Renal cortex interstitium (tissue), 15 donors: Measurements from ENCODE around the gene ANKRD30BL. TPM values are rescaled to one million over a fixed set of nuclear protein-coding genes. Genes with fewer than 3 reads are reported as not detected.
"Not testable (repeated sequence)": the region's sequence is repeated elsewhere in the genome, so short reads cannot be mapped to it uniquely, and the experiment has no call there.

Experiments
- DNase-seq, 11 donors: peaks; one replicate each; pipeline ENCODE4 v3.0.0-alpha.2; 2013; ENCODE audit warnings: low read depth in 9 of 11, low spot score in 4 of 11; ENCODE audit errors: extremely low read depth in 1 of 11
- long read RNA-seq, 16 experiments: transcript quantifications; one replicate each; lab custom pipeline, GENCODE V29; 2026
- polyA plus RNA-seq, 3 donors: library from polyadenylated mRNA; unstranded; fragments of 120-200 nt; gene quantifications; one replicate each; pipeline ENCODE4 v1.2.1, GENCODE V29; 2013; ENCODE audit not compliant: insufficient read length in 3 of 3

ANKRD30BL gene, protein sequence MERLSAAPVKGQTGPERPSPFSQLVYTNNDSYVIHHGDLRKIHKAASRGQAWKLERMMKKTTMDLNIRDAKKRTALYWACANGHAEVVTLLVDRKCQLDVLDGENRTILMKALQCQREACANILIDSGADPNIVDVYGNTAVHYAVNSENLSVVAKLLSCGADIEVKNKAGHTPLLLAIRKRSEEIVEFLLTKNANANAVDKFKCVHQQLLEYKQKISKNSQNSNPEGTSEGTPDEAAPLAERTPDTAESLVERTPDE
- 1 to 10 TPM in 1 of 3 donors, under 1 TPM in 2; 0.56 to 1.2 (median 0.56) TPM for polyA plus RNA-seq
- long read RNA-seq, donor 1, result 0 reads
- long read RNA-seq, donor 2, result 0 reads
- long read RNA-seq, donor 3, result 0 reads
- long read RNA-seq, donor 4, result 0 reads
- long read RNA-seq, donor 5, result 0 reads
- long read RNA-seq, donor 6, result 0 reads
- long read RNA-seq, donor 7, result 0 reads
- long read RNA-seq, donor 8, result 0 reads
- long read RNA-seq, donor 9, result 0 reads
- long read RNA-seq, donor 10, result 0 reads
- long read RNA-seq, donor 11, result 0 reads
- long read RNA-seq, donor 12, result 0 reads
- long read RNA-seq, donor 13, result 0 reads
- long read RNA-seq, donor 14, result 0 reads
- long read RNA-seq, donor 15, result 0 reads
- long read RNA-seq, donor 16, result 0 reads

DNA sequence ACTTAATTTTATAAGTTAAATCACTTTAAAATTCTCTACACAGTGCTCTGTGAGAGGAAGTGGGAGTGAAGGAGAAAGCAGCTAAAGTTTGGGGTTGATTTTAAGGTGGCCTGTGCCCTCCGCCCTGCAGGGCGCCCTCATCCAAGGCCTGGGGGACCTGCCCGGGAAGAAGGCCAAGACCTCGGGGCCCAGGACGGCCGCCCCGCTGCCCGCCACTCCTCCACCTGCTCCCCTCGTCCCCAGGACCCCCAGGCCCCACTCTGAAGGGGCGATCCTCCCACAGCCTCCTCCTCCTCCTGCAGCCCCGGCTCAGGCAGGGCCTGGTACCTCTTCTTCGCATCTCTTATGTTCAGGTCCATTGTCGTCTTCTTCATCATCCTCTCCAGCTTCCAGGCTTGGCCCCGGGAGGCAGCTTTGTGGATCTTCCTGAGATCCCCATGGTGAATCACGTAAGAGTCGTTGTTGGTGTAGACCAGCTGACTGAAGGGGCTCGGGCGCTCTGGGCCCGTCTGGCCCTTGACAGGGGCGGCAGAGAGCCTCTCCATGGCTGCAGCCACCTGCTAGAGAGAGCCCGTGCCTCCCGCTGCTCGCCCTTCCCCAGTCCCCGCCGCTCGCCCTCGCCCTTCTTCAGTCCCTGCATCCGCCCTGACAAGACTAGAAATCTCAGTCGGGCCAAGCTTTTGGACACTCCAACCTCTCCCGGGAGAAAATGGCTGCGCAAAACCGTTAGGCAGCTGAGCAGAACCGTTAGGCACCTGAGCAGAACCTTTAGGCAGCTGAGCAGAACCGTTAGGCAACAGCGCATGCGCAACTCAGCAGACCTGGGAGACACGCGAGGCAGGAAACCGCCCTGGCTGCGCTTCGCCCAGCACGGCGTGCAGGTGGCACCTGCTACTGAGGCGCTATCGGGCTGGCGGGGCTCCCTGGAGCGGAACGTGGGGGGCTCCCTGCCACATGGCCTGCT, at the start of gene ANKRD30BL:
Gene ANKRD30BL (minus strand): TSS at position 792 of the 964 bp plus-strand sequence. CDS start 247 bp downstream, at position 545.
- not testable (repeated sequence) for DNase-seq

DNA sequence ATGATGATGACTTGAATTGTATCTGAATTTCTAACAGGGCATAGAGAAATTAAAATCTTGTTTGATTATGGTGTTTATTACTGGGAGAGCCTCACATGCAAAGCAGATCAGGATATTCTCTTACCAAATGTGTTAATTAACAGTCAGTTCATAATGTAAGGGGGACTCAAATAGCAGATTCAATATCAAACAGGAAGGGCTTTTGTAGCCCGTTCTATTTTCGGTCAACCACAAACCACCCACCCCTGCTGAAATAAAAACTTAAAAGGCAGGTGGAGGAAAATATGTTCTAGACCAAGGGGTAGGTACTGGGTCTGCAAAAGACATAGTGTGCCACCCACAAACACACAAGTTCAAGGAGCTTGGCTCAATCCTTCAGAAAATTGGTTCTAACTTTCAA, 41.1 kb upstream of the ANKRD30BL start:
- DNase-seq, result not testable (repeated sequence)

DNA sequence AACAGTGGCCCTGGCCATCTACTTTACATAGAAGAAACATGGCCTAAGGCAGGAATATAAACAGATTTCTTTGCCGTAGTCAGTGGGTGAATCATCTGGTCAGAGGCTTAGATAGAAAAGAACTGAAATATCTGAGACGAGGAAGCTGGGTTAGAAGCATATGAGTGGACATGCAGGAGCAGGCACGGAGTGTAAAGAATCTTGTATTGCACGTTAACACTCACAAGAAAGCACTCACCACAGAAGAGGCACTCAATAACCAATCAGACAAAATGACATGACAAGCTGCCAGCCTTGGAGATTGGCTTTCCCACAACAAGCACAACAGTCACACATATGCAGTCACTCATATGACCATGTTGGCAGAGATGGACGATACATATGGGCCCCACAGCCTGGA, 31.1 kb upstream of the ANKRD30BL start:
- DNase-seq, result not testable (repeated sequence)

DNA sequence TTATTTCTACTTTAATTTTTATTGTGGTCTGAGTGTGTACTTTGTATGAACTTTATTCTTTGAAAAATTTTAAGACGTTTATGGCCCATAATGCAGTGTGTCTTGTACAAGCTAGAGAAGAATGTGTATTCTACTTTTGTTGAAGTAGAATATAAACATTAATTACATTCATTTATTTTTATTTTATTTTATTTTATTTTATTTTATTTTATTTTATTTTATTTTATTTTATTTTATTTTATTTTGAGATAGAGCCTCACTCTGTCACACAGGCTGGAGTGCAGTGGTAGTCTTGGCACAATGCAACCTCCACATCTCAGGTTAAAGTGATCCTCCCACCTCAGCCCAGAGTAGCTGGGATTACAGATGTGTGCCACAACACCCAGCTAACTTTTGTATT, 5.3 kb upstream of the ANKRD30BL start:
- not testable (repeated sequence) for DNase-seq

DNA sequence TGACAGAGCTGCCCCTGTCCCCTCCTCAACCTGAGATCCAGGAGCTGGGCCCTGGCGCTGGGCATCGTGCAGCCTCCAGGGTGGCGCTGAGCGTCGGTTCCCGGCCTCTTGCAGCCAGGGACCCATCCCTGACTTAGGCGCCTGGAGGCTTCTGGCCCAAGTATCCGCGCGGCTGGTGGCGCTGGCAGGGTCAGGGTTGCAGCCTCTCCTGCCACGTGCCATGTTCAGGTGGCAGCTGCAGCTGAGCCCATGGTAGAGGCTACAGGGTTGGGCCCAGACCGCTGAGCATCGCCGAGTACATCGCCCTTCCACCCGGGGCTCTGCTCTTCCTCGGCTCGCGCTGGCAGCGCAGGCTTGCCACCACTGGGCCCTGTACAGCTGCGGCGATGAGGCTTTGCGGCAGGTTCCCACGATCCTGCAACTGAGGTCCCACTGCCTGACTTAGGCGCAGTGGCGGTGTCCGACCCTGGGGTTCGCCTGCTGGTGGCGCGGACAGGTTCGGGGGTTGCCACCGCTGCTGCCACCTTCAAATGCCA, 441 bp upstream of the ANKRD30BL start:
- DNase-seq, result not testable (repeated sequence)

DNA sequence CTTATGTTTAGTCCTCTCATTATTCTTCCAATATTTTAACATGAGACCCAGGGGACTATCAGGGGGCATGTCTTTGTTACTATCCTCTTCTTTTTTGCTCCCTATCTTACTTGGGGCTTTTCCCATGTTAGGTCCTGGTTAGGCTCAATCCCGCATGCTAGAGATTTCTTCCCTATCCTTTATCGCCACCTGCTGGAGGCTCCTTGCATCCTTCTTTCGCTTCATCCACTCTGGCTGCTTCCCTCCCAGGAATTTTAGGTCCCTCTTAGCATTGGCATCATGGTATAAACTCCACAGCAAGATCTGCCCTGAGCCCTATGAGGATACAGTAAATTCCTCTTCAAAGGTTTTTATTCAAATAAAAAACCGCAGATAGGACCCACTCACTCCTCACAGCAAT, 15.0 kb downstream of the ANKRD30BL start:
- peak; percentile 20 to 47 (median 34) for DNase-seq
